Measurements from ENCODE around the gene SLC25A20.

The SLC25A20 gene

DNA sequence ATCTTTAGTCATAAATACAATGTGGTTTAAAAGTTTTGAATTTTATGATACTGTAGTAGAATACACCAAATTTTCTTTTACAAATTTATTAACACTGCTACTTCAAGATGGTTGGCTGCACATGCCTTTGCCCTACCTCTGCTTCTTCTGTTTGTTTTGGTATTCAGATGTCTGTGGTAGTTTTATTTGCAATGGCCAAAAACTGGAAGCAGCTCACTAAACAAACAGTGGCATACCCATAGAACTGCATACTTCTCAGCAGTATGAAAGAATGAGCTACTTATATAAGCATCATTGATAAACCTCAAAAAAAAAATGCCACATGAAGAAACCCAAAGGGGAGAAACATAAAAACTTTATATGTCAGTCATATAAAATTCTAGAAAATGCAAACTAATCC is 39.5 kb upstream of the SLC25A20 start:
- TF ChIP-seq NFIC (IDR thresholded peaks at IDR 0.05) (no peak), FOXM1 (IDR thresholded peaks at IDR 0.05; ENCODE audit: borderline replicate concordance, low read depth) (no peak), TCF12 (IDR thresholded peaks at IDR 0.05; ENCODE audit: low read depth) (no peak), TAF1 (IDR thresholded peaks at IDR 0.05; ENCODE audit: low read depth) (no peak), RAD21 (IDR thresholded peaks at IDR 0.05; ENCODE audit: low read depth) (no peak), EP300 (IDR thresholded peaks at IDR 0.05; ENCODE audit: borderline replicate concordance) (no peak), CEBPB (IDR thresholded peaks at IDR 0.05) (no peak), EGR1 (IDR thresholded peaks at IDR 0.05) (no peak), ZBTB7A (IDR thresholded peaks at IDR 0.05; ENCODE audit: low read depth) (no peak), CREB1 (IDR thresholded peaks at IDR 0.05; ENCODE audit: low read depth) (no peak), TEAD4 (IDR thresholded peaks at IDR 0.05) (no peak), YY1 (IDR thresholded peaks at IDR 0.05; ENCODE audit: low read depth) (no peak)
- TF ChIP-seq, protein P1, sequence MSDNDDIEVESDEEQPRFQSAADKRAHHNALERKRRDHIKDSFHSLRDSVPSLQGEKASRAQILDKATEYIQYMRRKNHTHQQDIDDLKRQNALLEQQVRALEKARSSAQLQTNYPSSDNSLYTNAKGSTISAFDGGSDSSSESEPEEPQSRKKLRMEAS (IDR thresholded peaks at IDR 0.05), result no peak
- TF ChIP-seq, protein P2, sequence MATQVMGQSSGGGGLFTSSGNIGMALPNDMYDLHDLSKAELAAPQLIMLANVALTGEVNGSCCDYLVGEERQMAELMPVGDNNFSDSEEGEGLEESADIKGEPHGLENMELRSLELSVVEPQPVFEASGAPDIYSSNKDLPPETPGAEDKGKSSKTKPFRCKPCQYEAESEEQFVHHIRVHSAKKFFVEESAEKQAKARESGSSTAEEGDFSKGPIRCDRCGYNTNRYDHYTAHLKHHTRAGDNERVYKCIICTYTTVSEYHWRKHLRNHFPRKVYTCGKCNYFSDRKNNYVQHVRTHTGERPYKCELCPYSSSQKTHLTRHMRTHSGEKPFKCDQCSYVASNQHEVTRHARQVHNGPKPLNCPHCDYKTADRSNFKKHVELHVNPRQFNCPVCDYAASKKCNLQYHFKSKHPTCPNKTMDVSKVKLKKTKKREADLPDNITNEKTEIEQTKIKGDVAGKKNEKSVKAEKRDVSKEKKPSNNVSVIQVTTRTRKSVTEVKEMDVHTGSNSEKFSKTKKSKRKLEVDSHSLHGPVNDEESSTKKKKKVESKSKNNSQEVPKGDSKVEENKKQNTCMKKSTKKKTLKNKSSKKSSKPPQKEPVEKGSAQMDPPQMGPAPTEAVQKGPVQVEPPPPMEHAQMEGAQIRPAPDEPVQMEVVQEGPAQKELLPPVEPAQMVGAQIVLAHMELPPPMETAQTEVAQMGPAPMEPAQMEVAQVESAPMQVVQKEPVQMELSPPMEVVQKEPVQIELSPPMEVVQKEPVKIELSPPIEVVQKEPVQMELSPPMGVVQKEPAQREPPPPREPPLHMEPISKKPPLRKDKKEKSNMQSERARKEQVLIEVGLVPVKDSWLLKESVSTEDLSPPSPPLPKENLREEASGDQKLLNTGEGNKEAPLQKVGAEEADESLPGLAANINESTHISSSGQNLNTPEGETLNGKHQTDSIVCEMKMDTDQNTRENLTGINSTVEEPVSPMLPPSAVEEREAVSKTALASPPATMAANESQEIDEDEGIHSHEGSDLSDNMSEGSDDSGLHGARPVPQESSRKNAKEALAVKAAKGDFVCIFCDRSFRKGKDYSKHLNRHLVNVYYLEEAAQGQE (IDR thresholded peaks at IDR 0.05; ENCODE audit: low read depth), result no peak
- TF ChIP-seq, protein P3, sequence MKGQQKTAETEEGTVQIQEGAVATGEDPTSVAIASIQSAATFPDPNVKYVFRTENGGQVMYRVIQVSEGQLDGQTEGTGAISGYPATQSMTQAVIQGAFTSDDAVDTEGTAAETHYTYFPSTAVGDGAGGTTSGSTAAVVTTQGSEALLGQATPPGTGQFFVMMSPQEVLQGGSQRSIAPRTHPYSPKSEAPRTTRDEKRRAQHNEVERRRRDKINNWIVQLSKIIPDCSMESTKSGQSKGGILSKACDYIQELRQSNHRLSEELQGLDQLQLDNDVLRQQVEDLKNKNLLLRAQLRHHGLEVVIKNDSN (IDR thresholded peaks at IDR 0.05), result no peak

DNA sequence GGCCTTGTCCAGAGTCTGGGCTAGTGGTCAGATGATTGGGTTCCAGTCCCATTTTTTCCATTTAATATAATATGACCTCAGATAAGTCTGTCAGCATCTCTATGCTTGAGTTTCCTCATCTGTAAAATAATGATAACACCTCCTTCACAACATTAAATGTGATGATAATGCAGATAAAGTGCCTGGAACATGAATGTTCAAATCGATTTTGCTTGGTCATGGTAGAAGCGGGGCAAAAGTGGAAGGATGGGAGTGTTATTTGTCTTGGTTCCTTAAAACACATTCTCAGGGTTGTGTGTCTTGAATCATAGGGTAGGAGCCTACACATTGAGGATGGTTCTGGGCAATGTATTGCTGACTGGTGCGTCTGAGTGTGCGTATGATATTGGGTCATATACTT is 36.8 kb upstream of the SLC25A20 start:
- TF ChIP-seq, protein P2 (IDR thresholded peaks at IDR 0.05; ENCODE audit: low read depth), result no peak
- no peak for TF ChIP-seq EGR1 (IDR thresholded peaks at IDR 0.05)
- TF ChIP-seq TEAD4 (IDR thresholded peaks at IDR 0.05), result no peak
- TF ChIP-seq, protein P3 (IDR thresholded peaks at IDR 0.05), result no peak
- TF ChIP-seq, protein P1 (IDR thresholded peaks at IDR 0.05), result no peak
- TF ChIP-seq EP300 (IDR thresholded peaks at IDR 0.05; ENCODE audit: borderline replicate concordance), result no peak
- no peak for TF ChIP-seq TAF1 (IDR thresholded peaks at IDR 0.05; ENCODE audit: low read depth)
- no peak for TF ChIP-seq CREB1 (IDR thresholded peaks at IDR 0.05; ENCODE audit: low read depth)
- TF ChIP-seq FOXM1 (IDR thresholded peaks at IDR 0.05; ENCODE audit: borderline replicate concordance, low read depth), result no peak
- TF ChIP-seq TCF12 (IDR thresholded peaks at IDR 0.05; ENCODE audit: low read depth), result no peak
- no peak for TF ChIP-seq ZBTB7A (IDR thresholded peaks at IDR 0.05; ENCODE audit: low read depth)
- no peak for TF ChIP-seq CEBPB (IDR thresholded peaks at IDR 0.05)

DNA sequence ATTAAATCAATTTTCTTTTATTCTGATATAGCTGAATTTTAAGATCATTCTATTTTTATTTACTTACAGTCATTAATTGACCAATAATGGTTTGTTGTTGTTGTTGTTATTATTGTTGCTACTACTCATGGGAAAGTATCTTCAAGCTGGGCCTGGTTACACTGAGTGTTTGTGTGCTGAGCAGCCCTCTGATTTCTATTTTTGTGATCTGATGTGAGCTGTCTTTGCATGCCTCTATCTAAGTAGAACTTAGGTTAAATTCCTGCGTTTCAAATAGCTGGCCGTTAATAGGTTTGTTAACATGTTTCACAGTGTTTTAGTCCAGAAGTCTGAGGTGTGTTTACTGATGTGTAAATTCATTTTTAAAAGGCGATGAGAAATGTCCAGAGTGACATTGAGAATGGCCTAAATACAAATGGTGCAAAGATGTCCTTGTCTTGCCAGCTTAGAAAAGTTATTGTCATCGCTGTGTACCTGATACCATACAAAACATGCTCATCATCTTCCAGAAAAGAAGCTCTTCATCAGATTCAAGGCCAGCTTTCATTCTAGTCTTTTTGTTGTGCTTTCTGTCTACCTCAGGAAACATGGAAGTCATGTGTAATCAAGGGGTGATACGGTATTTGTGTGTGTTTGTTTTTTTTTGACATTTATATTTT is 35.8 kb upstream of the SLC25A20 start:
- TF ChIP-seq NFIC (IDR thresholded peaks at IDR 0.05) (no peak), TEAD4 (IDR thresholded peaks at IDR 0.05) (no peak), FOXM1 (IDR thresholded peaks at IDR 0.05; ENCODE audit: borderline replicate concordance, low read depth) (no peak), CEBPB (IDR thresholded peaks at IDR 0.05) (no peak), EGR1 (IDR thresholded peaks at IDR 0.05) (no peak), TAF1 (IDR thresholded peaks at IDR 0.05; ENCODE audit: low read depth) (no peak), EP300 (IDR thresholded peaks at IDR 0.05; ENCODE audit: borderline replicate concordance) (no peak), ZBTB7A (IDR thresholded peaks at IDR 0.05; ENCODE audit: low read depth) (no peak)
- TF ChIP-seq, protein P1 (IDR thresholded peaks at IDR 0.05), result no peak
- TF ChIP-seq, protein P2 (IDR thresholded peaks at IDR 0.05; ENCODE audit: low read depth), result no peak
- TF ChIP-seq, protein P3 (IDR thresholded peaks at IDR 0.05), result no peak

All from Ishikawa (cell line).